GOT3 (cell line): ENCODE data around the gene RASA4B.
"Not testable (repeated sequence)": the region's sequence is repeated elsewhere in the genome, so short reads cannot be mapped to it uniquely, and the experiment has no call there.

Source experiments
- DNase-seq: peaks from one replicate; lab custom pipeline; 2025; ENCODE audit warnings: mixed read lengths; lab: John Stamatoyannopoulos, UW

Gene RASA4B

DNA sequence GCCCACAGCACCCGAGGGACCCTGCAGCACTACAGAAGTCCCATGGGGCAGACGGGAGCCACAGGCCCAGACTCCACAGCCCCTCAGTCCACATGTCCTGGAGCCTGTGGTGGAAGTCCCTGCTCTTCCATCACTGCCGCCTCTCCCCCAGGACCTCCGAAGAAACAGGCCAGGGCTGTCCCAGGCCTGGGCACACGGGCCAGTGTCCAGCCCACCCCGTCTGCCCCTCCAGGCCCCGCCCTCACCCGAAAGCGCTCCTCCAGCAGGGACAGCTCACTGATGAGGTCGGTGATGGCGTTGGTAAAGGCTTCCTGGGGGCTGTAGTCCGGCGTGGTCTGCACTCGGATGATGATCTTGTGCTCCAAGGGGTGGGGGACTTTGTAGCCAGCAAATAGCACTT is 43.5 kb downstream of the RASA4B start:
- not testable (repeated sequence) for DNase-seq

DNA sequence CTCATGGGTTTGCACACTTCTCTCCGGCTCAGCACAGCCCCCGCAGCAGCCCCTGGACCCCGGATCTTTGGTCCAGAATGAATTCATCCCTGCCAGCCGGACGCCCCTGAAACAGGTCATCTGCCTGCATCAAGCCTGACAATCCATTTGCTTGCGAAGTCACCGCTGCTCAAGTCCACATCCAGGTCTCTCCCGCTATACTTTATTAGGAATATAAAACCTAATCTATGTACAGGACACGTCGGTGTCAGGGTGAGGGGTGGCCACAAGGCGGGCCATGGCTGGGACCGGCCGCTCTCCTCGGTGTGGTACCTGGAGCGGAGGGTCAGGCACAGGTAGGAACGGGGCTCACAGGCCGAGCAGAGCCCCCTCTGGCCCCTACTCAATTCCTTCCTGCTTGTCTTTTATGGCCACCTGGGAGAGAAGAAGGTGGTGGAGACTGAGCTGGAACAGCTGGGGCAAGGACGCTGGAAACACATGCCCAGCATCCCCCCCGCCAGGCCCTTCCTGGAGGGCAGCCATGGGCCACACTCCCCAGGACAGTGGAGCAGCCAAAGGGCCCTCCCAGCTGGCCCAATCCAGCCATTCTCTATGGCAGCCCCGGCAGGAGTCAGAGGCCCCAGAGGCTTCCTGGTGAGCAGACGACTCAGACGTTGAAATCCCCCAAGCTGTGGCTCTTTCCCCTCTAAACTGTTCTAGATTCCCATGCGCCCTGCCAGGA is 44.1 kb downstream of the RASA4B start:
- DNase-seq = no peak

DNA sequence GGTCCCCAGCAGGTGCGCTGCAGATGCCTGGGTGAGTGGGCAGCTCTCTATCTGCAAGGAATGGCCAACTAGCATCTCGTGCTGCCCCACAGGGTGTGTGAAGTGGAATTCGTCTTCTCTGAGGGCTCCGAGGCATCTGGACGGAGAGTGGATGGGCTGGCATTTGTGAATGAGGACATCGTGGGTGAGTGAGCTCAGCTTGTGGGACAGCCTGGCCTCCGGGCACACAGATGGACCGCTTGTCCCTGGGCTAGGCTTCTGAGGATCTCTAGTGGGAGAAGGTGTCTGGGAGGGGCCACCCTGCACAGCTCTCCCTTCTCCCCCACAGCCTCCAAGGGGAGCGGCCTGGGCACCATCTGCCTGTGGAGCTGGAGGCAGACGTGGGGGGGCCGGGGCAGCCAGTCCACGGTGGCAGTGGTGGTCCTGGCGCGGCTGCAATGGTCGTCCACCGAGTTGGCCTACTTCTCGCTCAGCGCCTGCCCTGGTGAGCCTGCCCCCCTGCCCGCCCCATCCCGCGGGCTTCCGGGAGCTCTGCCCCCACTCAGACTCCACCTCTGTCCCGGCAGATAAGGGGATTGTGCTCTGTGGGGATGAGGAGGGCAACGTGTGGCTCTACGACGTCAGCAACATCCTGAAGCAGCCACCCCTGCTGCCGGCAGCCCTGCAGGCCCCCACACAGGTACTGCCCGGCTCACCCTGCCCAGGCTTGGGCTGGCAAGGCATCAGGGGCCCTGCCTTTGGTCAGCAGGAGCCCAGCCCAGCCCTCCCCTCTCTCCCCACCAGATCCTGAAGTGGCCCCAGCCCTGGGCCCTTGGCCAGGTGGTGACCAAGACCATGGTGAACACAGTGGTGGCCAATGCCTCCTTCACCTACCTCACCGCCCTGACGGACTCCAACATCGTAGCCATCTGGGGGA is 45.2 kb downstream of the RASA4B start:
- DNase-seq = no peak

GRCh38 chr7:102471791-102472125 is 45.8 kb downstream of the RASA4B start:
- no peak for DNase-seq

- DNase-seq = no peak
These were observed 47.4 kb downstream of the RASA4B start for GRCh38 chr7:102469972-102470825.

- no peak for DNase-seq
These were observed 48.1 kb downstream of the RASA4B start for GRCh38 chr7:102469351-102469971.

DNA sequence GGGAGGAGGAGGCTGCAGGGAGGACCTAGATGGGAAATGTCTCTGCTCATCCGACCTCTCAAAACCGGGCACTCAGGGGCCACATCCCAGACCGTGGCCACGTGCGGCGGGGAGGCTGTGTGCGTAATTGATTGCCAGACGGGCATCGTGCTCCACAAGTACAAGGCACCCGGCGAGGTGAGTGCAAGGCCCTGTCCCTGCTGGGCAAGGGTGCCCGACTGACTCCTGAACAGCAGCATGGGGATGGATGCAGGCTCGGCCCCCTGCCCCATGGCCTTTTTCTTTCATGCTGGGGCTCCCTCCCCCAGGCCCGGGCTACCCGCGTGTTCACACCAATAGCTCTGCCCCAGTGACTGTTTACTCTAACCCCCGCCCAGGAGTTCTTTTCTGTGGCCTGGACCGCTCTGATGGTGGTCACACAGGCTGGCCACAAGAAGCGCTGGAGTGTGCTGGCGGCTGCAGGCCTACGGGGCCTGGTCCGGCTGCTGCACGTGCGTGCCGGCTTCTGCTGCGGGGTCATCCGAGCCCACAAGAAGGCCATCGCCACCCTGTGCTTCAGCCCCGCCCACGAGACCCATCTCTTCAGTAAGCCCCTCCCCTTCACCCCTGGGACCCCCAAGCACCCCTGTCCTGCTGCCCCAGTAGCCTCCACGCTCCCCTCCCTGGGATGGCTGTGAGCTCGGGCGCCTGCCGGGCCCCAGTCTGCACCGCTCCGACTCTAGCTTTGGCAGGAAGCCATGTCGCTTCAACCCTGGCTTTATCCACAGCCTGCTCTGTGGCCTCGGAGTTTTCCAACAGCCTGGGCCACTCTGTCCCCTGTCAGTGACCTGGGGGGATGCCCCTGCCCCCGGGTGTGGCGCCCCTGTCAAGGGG is 48.9 kb downstream of the RASA4B start:
- DNase-seq = no peak

GRCh38 chr7:102467581-102468477 is 49.7 kb downstream of the RASA4B start:
- no peak for DNase-seq

- no peak for DNase-seq
These were observed 51.5 kb downstream of the RASA4B start for GRCh38 chr7:102466097-102466496.

GRCh38 chr7:102464577-102465280 is 52.8 kb downstream of the RASA4B start, which contains the start of the genes ALKBH4 and LRWD1:
Gene ALKBH4, minus strand, starts transcription at chr7:102464863. Its CDS starts 27 bp downstream, at chr7:102464836.
Gene LRWD1, plus strand, starts transcription at chr7:102464984. Its CDS starts 97 bp downstream, at chr7:102465081.
- DNase-seq = peak; percentile 78

GRCh38 chr7:102463841-102464576 is 53.6 kb downstream of the RASA4B start:
- no peak for DNase-seq

- no peak for DNase-seq
These were observed 57.1 kb downstream of the RASA4B start for GRCh38 chr7:102460467-102460866.

DNA sequence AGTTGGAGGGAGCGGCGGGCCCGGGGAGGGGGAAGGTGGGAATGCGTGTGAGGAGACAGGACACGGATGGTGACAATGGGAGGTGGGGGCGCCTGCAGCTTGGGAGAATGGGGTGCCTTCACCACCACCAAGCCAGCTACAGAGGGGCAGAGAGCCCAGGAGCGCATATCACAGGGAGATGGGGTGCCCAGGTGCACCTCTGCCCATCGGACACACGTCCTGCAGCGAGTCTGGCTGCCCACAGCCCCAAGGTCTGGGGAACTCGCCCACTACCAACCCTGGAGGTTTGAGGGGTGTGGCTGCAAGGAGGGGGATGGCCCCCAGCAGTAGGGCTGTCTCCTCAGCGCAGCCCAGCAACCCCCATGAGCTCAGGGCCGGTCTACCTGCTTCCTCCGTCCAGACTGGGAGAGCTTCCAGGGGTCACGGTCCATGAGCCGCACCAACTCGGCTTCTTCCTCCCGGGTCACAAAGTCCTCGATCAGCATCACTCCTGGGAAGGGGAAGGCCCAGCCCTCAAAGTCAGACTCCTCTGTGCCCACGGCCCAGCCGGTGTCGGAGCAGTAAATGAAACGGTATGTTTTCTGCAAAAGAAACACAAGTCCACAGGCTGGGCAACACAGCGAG is 58.2 kb downstream of the RASA4B start:
- no peak for DNase-seq

DNA sequence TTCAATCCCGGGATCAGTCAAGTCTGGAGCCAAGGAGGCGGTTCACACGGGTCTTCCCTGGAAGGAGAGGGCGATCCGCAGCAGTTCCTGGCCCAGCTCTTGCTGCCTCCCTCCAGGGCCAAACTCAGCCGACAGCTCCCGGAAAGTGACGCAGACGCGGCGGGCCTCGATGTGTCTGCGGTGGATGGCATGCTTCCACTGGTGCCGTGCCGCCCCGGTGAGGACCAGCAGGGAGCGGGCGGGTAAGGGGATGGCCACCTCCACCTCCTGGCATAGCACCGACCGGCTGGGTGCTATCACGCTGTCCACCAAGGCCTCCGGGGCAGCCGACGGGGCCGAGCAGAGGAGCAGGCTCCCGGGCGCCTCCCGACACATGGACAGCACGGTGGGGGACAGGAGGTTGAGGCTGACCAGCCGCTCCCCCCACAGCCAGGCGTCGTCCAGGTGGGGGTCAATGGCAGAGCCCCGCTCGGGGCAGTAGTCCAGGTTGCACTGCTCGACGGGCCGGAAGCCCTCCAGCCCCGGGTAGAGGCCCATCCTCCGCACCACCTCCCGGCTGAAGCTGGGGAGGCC is 60.1 kb downstream of the RASA4B start:
- DNase-seq = no peak

- DNase-seq = no peak
These were observed 61.2 kb downstream of the RASA4B start for GRCh38 chr7:102456327-102456726.

GRCh38 chr7:102455596-102455995 is 62.0 kb downstream of the RASA4B start:
- no peak for DNase-seq

DNA sequence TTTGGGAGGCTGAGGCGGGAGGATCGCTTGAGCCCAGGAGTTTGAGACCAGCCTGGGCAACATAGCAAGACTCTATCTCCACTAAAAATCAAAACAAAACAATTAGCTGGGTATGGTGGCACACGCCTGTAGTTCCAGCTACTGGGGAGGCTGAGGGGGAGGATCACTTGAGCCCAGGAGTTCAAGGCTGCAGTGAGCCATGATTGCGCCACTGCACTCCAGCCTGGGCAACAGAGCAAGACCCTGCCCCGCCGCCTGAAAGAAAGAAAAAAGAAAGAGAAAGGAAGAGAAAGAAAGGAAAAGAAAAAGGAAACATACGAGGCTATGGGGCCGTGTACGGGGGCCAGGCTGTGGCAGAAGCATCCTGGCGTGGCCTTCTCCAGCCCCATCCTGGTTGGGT is 62.6 kb downstream of the RASA4B start:
- not testable (repeated sequence) for DNase-seq
